ENCODE data around the gene GPR152. TPM values are rescaled to one million over a fixed set of nuclear protein-coding genes. Genes with fewer than 3 reads are reported as not detected.
"Not testable (repeated sequence)": the region's sequence is repeated elsewhere in the genome, so short reads cannot be mapped to it uniquely, and the experiment has no call there.

Gene GPR152
- total RNA-seq, 4 donors from 2014 or later: not detected

GRCh38 chr11:67431346-67432249 is 20.9 kb downstream of the GPR152 start:
- H3K4me3 ChIP-seq (ENCODE audit: low read depth, poor library complexity, severe bottlenecking): no peak overlapping the region
- TF ChIP-seq POLR2A (IDR thresholded peaks at IDR 0.05) (no peak), CTCF (IDR thresholded peaks at IDR 0.05) (no peak)
- no peak for DNase-seq (ENCODE audit: low spot score in 2 of 2)
- WGBS, 2 donors: 88 to 91% methylated on average over 24 of the region's 24 CpGs
- intact Hi-C loops (cut with DNase I; ENCODE audit: low total_unique reads): no loop called here

GRCh38 chr11:67429722-67430121 is 22.8 kb downstream of the GPR152 start:
- H3K4me3 ChIP-seq (ENCODE audit: low read depth, poor library complexity, severe bottlenecking): no peak overlapping the region
- TF ChIP-seq POLR2A (IDR thresholded peaks at IDR 0.05): no peak
- no peak for TF ChIP-seq CTCF (IDR thresholded peaks at IDR 0.05)
- intact Hi-C loops (cut with DNase I; ENCODE audit: low total_unique reads): no loop called here
- WGBS, 2 donors: 49 to 54% methylated on average over 11 of the region's 11 CpGs
- no peak for DNase-seq (ENCODE audit: low spot score in 2 of 2)

GRCh38 chr11:67429038-67429668 is 23.4 kb downstream of the GPR152 start:
- 23 to 39% methylated on average over 12 of the region's 12 CpGs for WGBS, 2 donors
- intact Hi-C loops (cut with DNase I; ENCODE audit: low total_unique reads): no loop called here
- peak in 1 of 2 donors; percentile 55 for DNase-seq (ENCODE audit: low spot score in 2 of 2)
- H3K4me3 ChIP-seq (ENCODE audit: low read depth, poor library complexity, severe bottlenecking): peak overlapping the region; percentile 82
- no peak for TF ChIP-seq POLR2A (IDR thresholded peaks at IDR 0.05)
- no peak for TF ChIP-seq CTCF (IDR thresholded peaks at IDR 0.05)

GRCh38 chr11:67428052-67429001 is 24.2 kb downstream of the GPR152 start, which contains the start of gene RPS6KB2:
Gene RPS6KB2 (plus strand): TSS chr11:67428494. CDS start chr11:67428546, 52 bp downstream.
- H3K4me3 ChIP-seq (ENCODE audit: low read depth, poor library complexity, severe bottlenecking): peak within 1 kb of the TSS; percentile 82
- peak; percentile 99 to 100 for DNase-seq (ENCODE audit: low spot score in 2 of 2)
- whole genome bisulfite sequencing, 2 donors: 1% methylated on average over 51 to 52 of the region's 68 CpGs
- intact Hi-C loops (cut with DNase I; ENCODE audit: low total_unique reads): no loop called here
- no peak for TF ChIP-seq CTCF (IDR thresholded peaks at IDR 0.05)
- TF ChIP-seq POLR2A (IDR thresholded peaks at IDR 0.05): peak in 1 of 2 donors; percentile 79

GRCh38 chr11:67427364-67427859 is 25.1 kb downstream of the GPR152 start:
- intact Hi-C loops (cut with DNase I; ENCODE audit: low total_unique reads); H3K4me3 ChIP-seq (ENCODE audit: low read depth, poor library complexity, severe bottlenecking); DNase-seq (ENCODE audit: low spot score in 2 of 2): not testable (repeated sequence)
- WGBS, 2 donors: 72 to 76% methylated on average over 19 of the region's 19 CpGs
